ENCODE measurements around the gene MEIS2.
A peak's percentile ranks its signal among the peaks of the same experiment; 100 is the strongest.

DNA sequence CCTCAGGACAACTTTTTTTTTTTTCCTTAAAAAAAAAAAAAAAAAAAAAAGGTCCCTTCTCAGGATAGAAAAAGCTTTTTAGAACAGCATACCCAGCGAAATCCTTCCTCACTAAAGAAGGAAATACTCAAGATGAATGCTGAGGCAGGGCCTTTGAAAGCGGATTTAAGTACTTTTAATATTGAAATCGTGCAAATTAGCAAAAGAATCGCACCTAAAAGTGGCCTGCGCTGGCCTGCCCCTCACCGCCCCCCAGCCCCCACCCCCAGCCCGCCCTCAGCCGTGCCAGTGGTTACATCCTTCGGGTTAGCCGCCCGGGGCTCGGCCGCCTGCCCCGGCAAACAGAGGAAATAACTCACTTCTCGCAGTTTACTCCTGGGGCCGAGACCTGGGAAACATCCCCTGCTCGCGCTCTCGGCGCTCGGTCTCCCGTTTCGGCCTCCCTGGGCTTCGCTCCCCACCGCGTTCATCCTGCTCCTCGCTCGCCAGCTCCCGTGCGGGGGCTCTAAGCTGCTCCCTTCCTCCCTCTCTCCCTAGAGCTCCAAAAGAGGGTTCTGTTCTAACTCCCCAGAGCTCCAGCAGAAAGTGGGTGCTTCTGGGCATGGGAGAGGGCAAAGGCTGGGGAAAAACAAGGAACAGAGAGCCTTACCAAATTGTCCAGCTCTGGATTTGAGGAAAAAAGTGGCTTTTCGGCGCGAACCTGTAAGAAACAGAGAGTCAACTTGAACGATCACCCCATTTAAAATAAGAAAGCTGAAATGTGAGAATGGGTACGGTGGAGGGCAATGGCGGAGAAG, 5.2 kb downstream of the MEIS2 start:
- TF ChIP-seq, protein P1, sequence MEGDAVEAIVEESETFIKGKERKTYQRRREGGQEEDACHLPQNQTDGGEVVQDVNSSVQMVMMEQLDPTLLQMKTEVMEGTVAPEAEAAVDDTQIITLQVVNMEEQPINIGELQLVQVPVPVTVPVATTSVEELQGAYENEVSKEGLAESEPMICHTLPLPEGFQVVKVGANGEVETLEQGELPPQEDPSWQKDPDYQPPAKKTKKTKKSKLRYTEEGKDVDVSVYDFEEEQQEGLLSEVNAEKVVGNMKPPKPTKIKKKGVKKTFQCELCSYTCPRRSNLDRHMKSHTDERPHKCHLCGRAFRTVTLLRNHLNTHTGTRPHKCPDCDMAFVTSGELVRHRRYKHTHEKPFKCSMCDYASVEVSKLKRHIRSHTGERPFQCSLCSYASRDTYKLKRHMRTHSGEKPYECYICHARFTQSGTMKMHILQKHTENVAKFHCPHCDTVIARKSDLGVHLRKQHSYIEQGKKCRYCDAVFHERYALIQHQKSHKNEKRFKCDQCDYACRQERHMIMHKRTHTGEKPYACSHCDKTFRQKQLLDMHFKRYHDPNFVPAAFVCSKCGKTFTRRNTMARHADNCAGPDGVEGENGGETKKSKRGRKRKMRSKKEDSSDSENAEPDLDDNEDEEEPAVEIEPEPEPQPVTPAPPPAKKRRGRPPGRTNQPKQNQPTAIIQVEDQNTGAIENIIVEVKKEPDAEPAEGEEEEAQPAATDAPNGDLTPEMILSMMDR (conservative IDR thresholded peaks at IDR 0.05; ENCODE audit: low read depth in 2 of 2), result no peak
- TF ChIP-seq EZH2 (IDR thresholded peaks at IDR 0.05; ENCODE audit: low read depth, unreplicated experiment), result peak; percentile 90
- TF ChIP-seq, protein P2, sequence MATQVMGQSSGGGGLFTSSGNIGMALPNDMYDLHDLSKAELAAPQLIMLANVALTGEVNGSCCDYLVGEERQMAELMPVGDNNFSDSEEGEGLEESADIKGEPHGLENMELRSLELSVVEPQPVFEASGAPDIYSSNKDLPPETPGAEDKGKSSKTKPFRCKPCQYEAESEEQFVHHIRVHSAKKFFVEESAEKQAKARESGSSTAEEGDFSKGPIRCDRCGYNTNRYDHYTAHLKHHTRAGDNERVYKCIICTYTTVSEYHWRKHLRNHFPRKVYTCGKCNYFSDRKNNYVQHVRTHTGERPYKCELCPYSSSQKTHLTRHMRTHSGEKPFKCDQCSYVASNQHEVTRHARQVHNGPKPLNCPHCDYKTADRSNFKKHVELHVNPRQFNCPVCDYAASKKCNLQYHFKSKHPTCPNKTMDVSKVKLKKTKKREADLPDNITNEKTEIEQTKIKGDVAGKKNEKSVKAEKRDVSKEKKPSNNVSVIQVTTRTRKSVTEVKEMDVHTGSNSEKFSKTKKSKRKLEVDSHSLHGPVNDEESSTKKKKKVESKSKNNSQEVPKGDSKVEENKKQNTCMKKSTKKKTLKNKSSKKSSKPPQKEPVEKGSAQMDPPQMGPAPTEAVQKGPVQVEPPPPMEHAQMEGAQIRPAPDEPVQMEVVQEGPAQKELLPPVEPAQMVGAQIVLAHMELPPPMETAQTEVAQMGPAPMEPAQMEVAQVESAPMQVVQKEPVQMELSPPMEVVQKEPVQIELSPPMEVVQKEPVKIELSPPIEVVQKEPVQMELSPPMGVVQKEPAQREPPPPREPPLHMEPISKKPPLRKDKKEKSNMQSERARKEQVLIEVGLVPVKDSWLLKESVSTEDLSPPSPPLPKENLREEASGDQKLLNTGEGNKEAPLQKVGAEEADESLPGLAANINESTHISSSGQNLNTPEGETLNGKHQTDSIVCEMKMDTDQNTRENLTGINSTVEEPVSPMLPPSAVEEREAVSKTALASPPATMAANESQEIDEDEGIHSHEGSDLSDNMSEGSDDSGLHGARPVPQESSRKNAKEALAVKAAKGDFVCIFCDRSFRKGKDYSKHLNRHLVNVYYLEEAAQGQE (IDR thresholded peaks at IDR 0.05; ENCODE audit: unreplicated experiment), result no peak
- TF ChIP-seq EZH2phosphoT487 (IDR thresholded peaks at IDR 0.05; ENCODE audit: unreplicated experiment), result peak; percentile 24
- TF ChIP-seq, protein P3, sequence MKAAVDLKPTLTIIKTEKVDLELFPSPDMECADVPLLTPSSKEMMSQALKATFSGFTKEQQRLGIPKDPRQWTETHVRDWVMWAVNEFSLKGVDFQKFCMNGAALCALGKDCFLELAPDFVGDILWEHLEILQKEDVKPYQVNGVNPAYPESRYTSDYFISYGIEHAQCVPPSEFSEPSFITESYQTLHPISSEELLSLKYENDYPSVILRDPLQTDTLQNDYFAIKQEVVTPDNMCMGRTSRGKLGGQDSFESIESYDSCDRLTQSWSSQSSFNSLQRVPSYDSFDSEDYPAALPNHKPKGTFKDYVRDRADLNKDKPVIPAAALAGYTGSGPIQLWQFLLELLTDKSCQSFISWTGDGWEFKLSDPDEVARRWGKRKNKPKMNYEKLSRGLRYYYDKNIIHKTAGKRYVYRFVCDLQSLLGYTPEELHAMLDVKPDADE (IDR thresholded peaks at IDR 0.05), result no peak
- TF ChIP-seq STAT1 (IDR thresholded peaks at IDR 0.05; ENCODE audit: unreplicated experiment), result no peak
- no peak for TF ChIP-seq POLR2AphosphoS5 (IDR thresholded peaks at IDR 0.05; ENCODE audit: low read depth)
